SK-N-MC (cell line): ENCODE results near the gene STX19.

ENCODE experiments used
- DNase-seq: peaks from one replicate; pipeline ENCODE4 v3.0.0-alpha.2; 2011; ENCODE audit warnings: low read depth, low spot score
- H3K27ac ChIP-seq: fragments of 200-600 bp; sonication (generic); 2 replicates; pipeline ENCODE4 v1.5.1; 2016; ENCODE audit warnings: mixed run types
- H3K36me3 ChIP-seq: fragments of 200-600 bp; sonication (generic); 2 replicates; pipeline ENCODE4 v1.6.1; 2017; ENCODE audit warnings: antibody characterized with exemption, low read length, mixed read lengths; ENCODE audit not compliant: insufficient read depth
- H3K4me3 ChIP-seq: fragments of 200-600 bp; sonication (generic); 2 replicates; pipeline ENCODE4 v1.5.1; 2016
- H3K9ac ChIP-seq: fragments of 200-600 bp; sonication (generic); 2 replicates; pipeline ENCODE4 v1.8.0; 2017; ENCODE audit warnings: mixed run types, mixed read lengths; ENCODE audit not compliant: insufficient read length
- H3K9me3 ChIP-seq: fragments of 200-600 bp; sonication (generic); 2 replicates; pipeline ENCODE4 v1.6.1; 2017; ENCODE audit warnings: low read depth, mild to moderate bottlenecking, antibody characterized with exemption, low read length, moderate library complexity, mixed read lengths
- EZH2 ChIP-seq: fragments of 200-600 bp; sonication (generic); IDR thresholded peaks from one replicate; pipeline ENCODE4 v1.6.1; 2017; ENCODE audit warnings: antibody characterized with exemption
- FOXP2 ChIP-seq: optimal IDR thresholded peaks from 2 replicates; pipeline ENCODE3; 2011; ENCODE audit warnings: mild to moderate bottlenecking, moderate library complexity; ENCODE audit not compliant: insufficient read depth; ENCODE audit errors: extremely low read length, control extremely low read depth
- POLR2AphosphoS5 ChIP-seq: IDR thresholded peaks from 2 replicates; pipeline ENCODE4 v1.6.1; 2012; ENCODE audit warnings: mild to moderate bottlenecking, low read depth, low read length, borderline replicate concordance

The STX19 gene

DNA sequence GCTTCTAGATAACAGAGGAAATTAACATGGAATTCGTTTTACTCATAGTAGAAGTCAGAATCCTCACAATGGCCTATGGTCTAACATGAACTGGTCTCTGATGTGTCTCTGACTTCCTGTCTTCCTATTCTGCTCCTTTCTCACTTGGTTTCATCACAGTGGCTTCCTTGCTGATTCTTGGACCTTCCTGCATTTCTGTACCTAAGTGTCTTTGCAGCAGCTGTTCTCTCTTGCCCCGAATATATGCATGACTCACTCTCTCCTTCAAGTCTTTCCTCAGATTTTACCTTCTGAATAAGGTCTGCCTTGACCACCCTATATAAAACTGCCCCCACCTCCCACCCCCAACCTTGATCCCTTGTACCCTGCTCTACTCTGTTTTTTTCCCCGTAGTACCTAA, 34.3 kb downstream of the STX19 start:
- H3K4me3 ChIP-seq, result no peak overlapping the region
- H3K36me3 ChIP-seq, result peaks cover 6% of the 10 kb centered on the region; the same call in 1 of the 2 replicates
- TF ChIP-seq EZH2 (no peak), FOXP2 (no peak), POLR2AphosphoS5 (no peak)
- H3K9me3 ChIP-seq, result no peaks in the 10 kb centered on the region
- H3K27ac ChIP-seq, result no peak overlapping the region
- H3K9ac ChIP-seq, result no peak overlapping the region
- DNase-seq, result no peak

DNA sequence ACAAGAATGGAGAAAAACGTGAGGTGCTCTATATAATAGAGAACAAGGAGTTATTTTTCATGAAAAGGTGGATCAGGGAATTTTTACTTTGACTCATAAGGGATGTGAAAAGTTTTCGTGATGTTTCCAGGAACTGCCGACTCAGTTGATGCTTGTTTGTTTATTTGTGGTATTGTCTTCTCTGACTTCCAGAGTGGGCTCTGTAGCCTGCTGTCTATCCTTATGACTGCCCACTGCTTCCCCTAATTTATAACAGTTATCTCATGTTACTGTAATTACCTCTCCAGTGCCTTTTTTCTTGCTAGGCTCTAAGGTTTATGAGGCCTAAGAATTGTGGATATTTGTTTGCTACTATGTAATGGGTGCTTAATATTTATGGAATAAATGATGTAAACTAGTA, 36.2 kb downstream of the STX19 start:
- TF ChIP-seq EZH2 (no peak), POLR2AphosphoS5 (no peak)
- no peaks in the 10 kb centered on the region for H3K9me3 ChIP-seq
- no peak overlapping the region for H3K9ac ChIP-seq
- no peak for DNase-seq
- H3K27ac ChIP-seq, result no peak overlapping the region
- H3K4me3 ChIP-seq, result no peak overlapping the region
- peaks cover 4% of the 10 kb centered on the region; the same call in 1 of the 2 replicates for H3K36me3 ChIP-seq

DNA sequence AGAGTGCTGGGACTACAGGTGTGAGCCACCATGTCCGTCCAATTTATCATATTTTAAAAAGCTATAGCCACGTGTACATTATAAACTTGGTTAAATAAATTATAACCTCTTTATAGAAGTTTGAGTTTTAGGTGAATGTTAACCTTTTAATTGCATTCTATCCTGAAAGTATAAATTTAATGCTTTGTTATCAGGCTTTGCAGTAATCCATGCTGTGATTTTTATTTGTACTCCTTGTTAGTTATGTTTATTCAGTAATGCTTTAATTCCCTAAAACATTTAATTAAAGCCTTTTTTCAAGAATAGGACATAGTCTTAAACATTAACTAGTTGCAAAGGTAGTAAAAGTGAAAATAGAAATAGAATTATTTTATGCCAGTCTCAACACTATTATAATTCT, 36.8 kb downstream of the STX19 start:
- DNase-seq, result no peak
- H3K9ac ChIP-seq, result no peak overlapping the region
- H3K27ac ChIP-seq, result no peak overlapping the region
- H3K36me3 ChIP-seq, result peaks cover 2% of the 10 kb centered on the region; the same call in 1 of the 2 replicates
- no peak for TF ChIP-seq FOXP2
- no peak for TF ChIP-seq POLR2AphosphoS5
- no peak for TF ChIP-seq EZH2
- H3K9me3 ChIP-seq, result no peaks in the 10 kb centered on the region
- no peak overlapping the region for H3K4me3 ChIP-seq

DNA sequence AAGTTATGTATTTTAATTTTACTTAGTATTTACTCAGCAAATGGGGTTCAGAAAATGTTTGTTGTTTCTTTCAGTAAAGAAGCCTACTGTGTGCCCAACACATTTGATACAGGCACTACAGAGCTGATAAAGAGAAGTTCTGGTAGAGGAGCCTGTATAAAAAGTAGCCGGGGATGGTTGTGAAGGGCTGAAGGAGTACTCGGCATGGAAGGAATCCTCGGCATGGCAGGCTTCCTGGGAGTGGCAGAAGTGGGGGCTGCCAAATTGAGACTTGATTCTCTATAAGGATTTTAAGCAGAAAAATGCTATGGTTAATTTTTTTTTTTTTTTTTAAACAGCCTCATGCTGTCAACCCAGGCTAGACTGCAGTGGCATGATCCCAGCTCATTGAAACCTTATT, 39.2 kb downstream of the STX19 start:
- Histone ChIP-seq H3K9ac (no peak overlapping the region), H3K27ac (no peak overlapping the region), H3K9me3 (no peaks in the 10 kb centered on the region), H3K36me3 (no peaks in the 10 kb centered on the region), H3K4me3 (no peak overlapping the region)
- DNase-seq, result no peak
- no peak for TF ChIP-seq FOXP2
- no peak for TF ChIP-seq EZH2
- no peak for TF ChIP-seq POLR2AphosphoS5

DNA sequence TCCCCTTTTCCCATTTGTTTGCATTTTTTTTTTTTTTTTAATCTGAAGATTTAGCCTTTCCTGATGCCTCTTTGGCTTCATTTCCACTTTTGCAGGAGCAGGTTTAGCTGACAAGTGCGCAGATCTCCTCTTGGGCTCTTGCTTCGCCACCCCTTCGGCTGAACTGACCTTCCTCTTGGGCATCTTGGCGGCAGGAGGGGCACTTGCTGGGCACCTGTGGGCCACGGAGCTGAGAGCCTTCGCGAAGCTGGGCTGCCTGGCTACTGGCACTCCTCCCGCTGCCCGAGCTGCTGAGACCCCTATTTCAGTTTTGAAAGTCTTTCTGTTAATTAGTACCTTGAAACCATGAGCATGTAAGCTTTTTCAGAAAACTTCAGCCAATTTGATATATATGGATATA, 39.6 kb downstream of the STX19 start:
- H3K36me3 ChIP-seq, result no peaks in the 10 kb centered on the region
- no peak overlapping the region for H3K27ac ChIP-seq
- no peak overlapping the region for H3K4me3 ChIP-seq
- no peak overlapping the region for H3K9ac ChIP-seq
- H3K9me3 ChIP-seq, result no peaks in the 10 kb centered on the region
- TF ChIP-seq FOXP2, result no peak
- no peak for TF ChIP-seq POLR2AphosphoS5
- no peak for TF ChIP-seq EZH2
- DNase-seq, result no peak

DNA sequence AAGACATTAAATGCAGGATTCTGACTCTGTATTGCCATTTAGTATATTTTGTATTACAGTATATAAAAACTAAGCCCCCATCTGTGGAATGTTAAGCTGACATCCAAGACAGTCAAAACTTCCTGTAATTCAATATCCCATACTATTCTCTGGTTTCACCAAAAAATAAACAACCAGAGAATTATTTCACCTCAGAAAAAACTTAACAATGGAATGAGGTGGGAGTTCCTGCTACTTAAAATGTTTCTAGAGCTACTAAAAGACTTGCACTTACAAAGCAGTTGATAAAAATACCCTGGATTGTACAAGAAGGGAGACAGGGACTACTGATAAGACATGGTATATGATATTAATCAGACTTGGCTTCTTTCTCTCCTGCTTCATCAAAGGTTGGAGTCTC, 40.1 kb downstream of the STX19 start:
- Histone ChIP-seq H3K27ac (no peak overlapping the region), H3K36me3 (no peaks in the 10 kb centered on the region), H3K9me3 (no peaks in the 10 kb centered on the region), H3K9ac (no peak overlapping the region), H3K4me3 (no peak overlapping the region)
- no peak for DNase-seq
- no peak for TF ChIP-seq FOXP2
- TF ChIP-seq EZH2, result no peak
- TF ChIP-seq POLR2AphosphoS5, result no peak

DNA sequence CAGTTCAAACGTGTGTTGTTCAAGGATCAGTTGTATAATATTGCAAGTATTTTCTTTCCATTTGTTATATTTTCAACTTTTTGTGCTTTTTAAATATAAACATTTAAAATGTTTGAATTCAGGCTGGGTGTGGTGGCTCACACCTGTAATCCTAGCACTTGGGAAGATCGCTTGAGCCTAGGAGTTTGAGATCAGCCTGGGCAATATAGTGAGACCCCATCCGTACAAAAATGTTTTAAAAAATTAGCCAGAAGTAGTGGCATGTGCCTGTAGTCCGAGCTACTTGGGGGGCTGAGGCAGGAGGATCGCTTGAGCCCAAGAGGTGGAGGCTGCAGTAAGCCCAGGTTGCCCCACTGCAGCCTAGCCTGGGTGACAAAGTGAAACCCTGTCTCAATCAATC, 43.8 kb downstream of the STX19 start:
- Histone ChIP-seq H3K27ac (no peak overlapping the region), H3K9ac (no peak overlapping the region), H3K36me3 (no peaks in the 10 kb centered on the region), H3K4me3 (no peak overlapping the region), H3K9me3 (no peaks in the 10 kb centered on the region)
- no peak for DNase-seq
- no peak for TF ChIP-seq EZH2
- TF ChIP-seq FOXP2, result no peak
- no peak for TF ChIP-seq POLR2AphosphoS5

DNA sequence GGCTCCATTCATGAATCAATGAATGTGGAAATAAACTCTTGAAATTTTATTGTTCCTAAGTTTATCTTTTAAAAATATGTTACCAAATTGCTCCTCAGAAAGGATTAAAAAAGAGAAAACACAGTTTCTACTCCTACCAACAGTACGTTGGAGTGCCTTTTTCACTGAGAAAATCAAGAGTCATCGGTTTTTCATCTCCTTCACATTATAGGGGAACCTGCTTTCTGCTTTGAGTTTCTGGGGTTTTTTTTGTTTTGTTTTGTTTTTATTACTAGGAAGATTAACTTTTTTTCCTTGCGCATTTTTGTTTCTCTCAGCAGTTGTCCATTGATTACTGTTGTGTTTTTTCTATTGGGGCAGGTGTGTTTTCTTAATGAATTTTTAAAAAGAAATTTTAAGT, 45.0 kb downstream of the STX19 start:
- DNase-seq, result no peak
- no peak overlapping the region for H3K4me3 ChIP-seq
- H3K27ac ChIP-seq, result no peak overlapping the region
- TF ChIP-seq FOXP2, result no peak
- no peak for TF ChIP-seq EZH2
- no peak for TF ChIP-seq POLR2AphosphoS5
- no peak overlapping the region for H3K9ac ChIP-seq
- no peaks in the 10 kb centered on the region for H3K9me3 ChIP-seq
- no peaks in the 10 kb centered on the region for H3K36me3 ChIP-seq

DNA sequence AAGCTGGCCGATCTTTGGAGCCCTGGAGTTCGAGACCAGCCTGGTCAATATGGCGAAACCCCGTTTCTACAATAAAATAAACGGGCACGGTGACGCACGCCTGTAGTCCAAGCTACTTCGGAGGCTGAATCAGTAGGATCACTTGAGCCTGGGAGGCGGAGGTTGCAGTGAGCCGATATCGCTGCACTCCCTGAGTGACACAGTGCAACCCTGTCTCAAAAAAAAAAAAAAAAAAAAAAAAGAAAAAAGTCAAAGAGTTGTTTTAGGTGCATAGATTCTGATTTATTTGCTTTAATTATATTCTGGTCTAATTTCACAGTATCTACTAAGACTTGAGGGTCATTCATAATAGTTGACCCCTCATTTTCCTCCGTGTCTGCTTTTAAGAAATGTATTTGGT, 46.7 kb downstream of the STX19 start:
- TF ChIP-seq POLR2AphosphoS5 (no peak), EZH2 (no peak), FOXP2 (no peak)
- Histone ChIP-seq H3K9ac (no peak overlapping the region), H3K36me3 (no peaks in the 10 kb centered on the region), H3K27ac (no peak overlapping the region), H3K4me3 (peak overlapping the region; percentile 87), H3K9me3 (no peaks in the 10 kb centered on the region)
- DNase-seq, result no peak

DNA sequence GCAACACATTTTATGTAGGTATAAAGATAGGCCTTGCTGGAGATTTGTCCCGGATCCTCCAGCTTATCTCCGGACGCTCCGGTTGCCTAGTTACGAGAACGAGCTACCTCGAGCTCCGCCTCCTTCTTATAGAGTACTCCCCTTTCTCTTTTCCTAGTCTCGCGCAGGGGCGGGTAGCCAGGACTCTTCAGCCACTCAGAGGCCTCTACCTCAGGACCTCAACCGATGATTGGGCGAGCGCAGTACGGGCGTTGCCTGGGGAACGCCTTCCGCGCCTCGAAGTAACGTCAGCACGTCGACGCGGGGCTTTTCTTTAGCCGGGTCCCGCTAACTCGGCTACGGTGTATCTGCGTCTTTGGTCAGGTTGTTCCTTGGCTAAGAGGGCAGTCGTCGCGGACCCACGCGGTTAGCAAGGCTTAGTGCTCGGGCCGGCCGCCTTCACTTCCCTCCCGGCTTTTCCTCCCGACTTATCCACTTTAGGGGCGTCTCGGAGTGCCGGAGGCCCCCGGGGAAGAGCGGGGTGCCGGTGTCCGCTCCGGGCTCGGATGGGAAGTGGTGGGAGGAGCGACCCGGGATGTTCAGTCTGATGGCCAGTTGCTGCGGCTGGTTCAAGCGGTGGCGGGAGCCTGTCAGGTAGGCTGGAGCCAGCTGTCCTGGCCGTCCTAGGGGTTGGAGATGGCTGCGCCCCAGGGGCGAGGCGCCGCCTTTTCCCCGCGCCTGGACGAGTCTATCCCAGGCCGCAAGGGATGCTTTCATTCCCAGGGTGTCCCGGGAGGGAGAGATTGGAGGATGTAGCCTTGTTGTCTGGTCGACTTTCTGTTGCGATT, 48.3 kb downstream of the STX19 start, which contains the start of gene ARL13B:
ARL13B (plus strand) TSS at position 306 of the 827 bp plus-strand sequence; CDS start at position 575, 269 bp downstream.
- Histone ChIP-seq H3K27ac (no peak within 1 kb of the TSS), H3K9me3 (no peaks in the 10 kb centered on the region), H3K36me3 (no peaks in the 10 kb centered on the region), H3K4me3 (peak within 1 kb of the TSS; percentile 87), H3K9ac (peak within 1 kb of the TSS; percentile 81)
- peak; percentile 90 for DNase-seq
- TF ChIP-seq FOXP2 (no peak), POLR2AphosphoS5 (peak; percentile 92)
